ENCODE data around the gene ZC3H13.

ZC3H13 gene

DNA sequence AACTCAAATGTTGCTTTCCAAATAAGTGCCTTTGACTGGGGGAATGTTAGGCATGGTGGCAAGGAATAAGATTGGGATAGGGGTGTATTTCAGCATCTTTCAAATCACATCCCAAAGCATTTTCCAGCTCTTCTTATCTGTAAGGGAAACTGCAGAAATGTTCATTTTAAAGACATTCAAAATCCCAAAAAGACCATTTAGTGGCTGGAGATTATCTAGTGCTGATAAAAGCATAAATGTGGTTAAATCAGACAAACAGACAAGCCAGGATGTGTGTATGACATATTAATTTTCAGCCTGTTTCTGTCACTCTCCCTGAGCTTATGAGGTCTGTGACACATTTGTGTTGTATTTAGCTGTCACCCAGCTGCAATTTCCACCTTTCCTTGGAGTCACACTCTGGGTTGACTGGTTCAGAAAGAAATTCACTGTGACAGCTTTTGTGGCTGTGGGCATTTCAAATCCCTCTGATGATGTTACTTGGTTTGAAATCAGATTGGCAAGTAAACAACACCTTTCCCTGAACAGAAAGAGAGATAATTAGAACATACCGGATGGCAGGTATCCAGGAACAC lies 131.3 kb downstream of the ZC3H13 start:
- TF ChIP-seq, protein P1, sequence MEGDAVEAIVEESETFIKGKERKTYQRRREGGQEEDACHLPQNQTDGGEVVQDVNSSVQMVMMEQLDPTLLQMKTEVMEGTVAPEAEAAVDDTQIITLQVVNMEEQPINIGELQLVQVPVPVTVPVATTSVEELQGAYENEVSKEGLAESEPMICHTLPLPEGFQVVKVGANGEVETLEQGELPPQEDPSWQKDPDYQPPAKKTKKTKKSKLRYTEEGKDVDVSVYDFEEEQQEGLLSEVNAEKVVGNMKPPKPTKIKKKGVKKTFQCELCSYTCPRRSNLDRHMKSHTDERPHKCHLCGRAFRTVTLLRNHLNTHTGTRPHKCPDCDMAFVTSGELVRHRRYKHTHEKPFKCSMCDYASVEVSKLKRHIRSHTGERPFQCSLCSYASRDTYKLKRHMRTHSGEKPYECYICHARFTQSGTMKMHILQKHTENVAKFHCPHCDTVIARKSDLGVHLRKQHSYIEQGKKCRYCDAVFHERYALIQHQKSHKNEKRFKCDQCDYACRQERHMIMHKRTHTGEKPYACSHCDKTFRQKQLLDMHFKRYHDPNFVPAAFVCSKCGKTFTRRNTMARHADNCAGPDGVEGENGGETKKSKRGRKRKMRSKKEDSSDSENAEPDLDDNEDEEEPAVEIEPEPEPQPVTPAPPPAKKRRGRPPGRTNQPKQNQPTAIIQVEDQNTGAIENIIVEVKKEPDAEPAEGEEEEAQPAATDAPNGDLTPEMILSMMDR (IDR thresholded peaks at IDR 0.05; ENCODE audit: low read depth, low read length): no peak
- H3K4me3 ChIP-seq (ENCODE audit: low read depth, low read length): no peak overlapping the region

DNA sequence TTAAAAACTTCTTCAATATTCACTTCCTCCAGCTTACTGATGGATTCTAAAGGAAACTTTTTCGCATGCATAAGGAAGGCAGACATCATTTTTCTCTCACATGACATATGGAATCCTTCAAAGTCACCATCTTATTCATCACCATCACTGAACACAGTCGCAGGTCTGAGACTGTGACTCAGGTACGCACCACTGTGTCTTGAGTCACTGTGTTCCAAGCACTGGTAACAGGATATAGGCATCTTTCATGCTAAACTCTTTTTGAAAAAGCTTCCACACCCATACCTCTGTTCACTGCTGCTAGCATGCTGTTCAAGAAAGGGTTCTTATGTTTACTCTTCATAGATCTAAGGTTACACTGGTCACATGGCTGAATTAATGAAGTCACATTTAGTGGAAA lies 133.9 kb downstream of the ZC3H13 start:
- H3K4me3 ChIP-seq (ENCODE audit: low read depth, low read length): no peak overlapping the region
- TF ChIP-seq, protein P1 (IDR thresholded peaks at IDR 0.05; ENCODE audit: low read depth, low read length): no peak

DNA sequence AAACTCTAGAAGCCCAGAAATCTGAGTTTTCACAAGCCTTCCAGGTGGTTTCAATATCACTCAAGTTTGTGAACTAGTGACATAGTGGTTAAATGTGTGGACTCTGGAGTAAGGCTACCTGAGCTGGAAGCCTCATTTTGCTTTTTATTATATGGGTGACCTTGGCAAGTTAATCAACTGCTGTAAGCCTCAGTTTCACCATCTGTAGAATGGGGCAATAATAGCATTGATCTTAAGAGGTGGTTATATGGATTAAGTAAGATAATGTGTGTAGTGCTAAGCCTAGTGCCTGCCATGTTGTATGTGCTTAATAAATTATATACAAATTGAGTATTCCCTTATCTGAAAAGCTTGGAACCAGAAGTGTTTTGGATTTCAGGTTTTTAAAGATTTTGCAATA lies 135.5 kb downstream of the ZC3H13 start:
- TF ChIP-seq, protein P1 (IDR thresholded peaks at IDR 0.05; ENCODE audit: low read depth, low read length): no peak
- H3K4me3 ChIP-seq (ENCODE audit: low read depth, low read length): no peak overlapping the region

DNA sequence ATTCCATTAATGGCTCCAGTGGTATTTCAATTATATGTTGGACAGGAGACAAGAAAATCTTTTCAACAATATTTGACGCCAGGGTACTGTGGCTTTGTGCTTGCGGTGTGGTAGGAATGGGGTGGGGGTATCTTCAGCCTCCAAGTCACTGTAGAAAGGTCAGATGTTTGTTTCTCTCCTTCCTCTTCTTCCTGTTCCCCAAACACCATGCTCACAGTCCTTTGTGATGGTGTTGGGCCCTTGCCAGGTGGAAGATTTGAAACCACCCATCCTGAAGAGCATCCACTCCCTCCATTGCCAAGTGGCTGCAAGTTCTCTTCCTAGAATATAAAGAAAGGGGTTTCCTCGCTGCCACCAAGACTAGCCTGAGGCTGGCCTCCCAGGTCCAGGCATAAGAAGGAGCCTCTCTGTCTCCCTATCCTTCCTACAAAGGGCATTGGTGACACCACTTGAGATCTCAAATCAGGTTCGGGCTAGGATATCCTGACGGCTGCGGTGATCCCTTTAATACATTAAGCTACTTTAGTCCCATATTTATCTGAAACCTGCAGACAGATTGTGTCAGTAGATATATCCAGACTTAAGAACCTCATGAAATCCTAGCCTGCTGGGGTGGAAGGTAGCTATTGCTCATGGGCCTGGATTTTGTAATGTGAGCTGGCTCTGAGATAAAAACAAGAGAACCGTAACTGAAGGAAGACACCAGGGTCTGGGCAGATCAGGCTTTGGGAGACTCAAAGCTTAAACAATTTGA lies 136.7 kb downstream of the ZC3H13 start:
- no peak overlapping the region for H3K4me3 ChIP-seq (ENCODE audit: low read depth, low read length)
- TF ChIP-seq, protein P1 (IDR thresholded peaks at IDR 0.05; ENCODE audit: low read depth, low read length): no peak

DNA sequence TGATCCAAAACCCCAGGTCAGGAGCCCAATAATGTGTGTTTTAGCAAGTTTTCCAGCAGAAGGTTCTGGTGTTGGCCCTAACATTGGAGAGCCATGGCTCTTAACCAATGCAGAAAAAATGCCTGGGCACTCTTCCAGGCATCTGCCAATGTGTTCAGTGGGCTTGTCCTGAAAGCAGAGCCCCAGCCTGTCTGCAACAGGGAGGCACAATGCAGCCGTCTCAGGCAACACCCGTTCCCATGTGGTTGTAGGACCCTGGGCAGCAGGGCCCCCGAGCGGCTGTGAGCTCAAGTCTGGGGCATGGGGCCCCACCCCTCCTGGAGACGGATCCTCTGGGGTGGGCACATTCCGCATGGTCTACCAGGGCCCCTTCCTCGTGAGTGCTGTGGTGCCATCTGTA lies 142.9 kb downstream of the ZC3H13 start:
- no peak overlapping the region for H3K4me3 ChIP-seq (ENCODE audit: low read depth, low read length)
- TF ChIP-seq, protein P1 (IDR thresholded peaks at IDR 0.05; ENCODE audit: low read depth, low read length): no peak

DNA sequence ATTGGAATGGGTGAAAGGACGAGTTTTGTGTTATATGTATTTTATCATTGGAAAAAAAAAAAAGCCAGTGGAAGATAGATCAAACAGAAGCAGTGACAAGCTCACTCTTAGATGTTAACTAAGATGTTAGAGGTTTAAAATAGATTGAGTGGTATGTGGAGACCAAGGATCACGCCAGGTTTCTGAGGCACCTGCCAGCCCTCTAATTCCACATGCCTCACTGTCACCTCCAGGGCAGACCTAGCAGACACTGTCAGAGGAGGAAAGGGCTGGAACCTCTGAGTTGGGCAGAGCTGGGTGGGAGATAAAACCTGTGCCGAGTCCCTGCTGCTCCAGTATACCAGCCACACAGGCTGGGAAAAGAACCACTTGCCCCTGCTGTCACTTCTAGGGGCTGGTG lies 143.5 kb downstream of the ZC3H13 start:
- no peak overlapping the region for H3K4me3 ChIP-seq (ENCODE audit: low read depth, low read length)
- TF ChIP-seq, protein P1 (IDR thresholded peaks at IDR 0.05; ENCODE audit: low read depth, low read length): no peak

DNA sequence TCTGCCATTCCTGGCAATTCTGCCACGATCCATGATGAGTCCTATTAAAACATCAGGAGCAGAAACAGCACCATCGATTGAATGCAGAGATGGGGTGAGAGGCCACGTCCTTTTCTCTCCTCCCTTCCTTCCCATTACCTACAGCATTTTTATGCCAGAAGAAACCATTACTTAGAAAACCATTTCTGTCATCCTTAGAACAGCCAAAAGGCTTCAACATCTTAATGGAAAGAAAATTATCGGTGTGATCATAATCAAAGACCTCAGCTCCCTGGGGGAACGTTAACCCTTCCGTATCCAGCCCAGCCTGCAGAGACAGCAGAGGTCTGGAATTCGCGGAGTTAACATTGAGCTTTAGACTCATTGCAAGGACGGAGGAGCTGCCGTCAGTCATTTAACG lies 145.0 kb downstream of the ZC3H13 start:
- TF ChIP-seq, protein P1 (IDR thresholded peaks at IDR 0.05; ENCODE audit: low read depth, low read length): no peak
- H3K4me3 ChIP-seq (ENCODE audit: low read depth, low read length): no peak overlapping the region
